ENCODE data around the gene NOS1.

The NOS1 gene

GRCh38 chr12:117165342-117165741 lies 196.1 kb downstream of the NOS1 start:
- no peak for DNase-seq
- TF ChIP-seq GATA1 (IDR thresholded peaks at IDR 0.05; ENCODE audit: low read depth, low read length) = no peak
- no peak for TF ChIP-seq POLR2A (IDR thresholded peaks at IDR 0.05; ENCODE audit: low read length)

DNA sequence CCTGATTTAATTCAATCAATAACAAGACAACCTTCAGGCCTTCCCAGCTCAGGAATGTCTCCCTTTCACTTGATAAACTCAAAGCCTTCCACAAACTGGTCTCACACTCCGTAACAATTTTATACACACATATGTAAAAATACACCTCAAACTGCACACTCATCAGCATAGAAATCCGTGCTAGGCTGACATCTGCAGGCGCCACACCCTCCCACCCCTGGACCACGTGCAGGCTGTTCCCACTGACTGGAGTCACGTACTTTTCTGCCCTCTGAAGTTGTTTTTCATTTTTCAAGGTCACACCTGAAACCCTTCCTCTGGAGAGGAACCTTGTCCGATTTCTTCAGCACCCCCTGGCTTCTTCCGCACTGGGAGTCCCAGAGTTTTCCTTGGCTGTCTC lies 198.8 kb downstream of the NOS1 start:
- TF ChIP-seq POLR2A (IDR thresholded peaks at IDR 0.05; ENCODE audit: low read length) (no peak), GATA1 (IDR thresholded peaks at IDR 0.05; ENCODE audit: low read depth, low read length) (no peak)
- no peak for DNase-seq

DNA sequence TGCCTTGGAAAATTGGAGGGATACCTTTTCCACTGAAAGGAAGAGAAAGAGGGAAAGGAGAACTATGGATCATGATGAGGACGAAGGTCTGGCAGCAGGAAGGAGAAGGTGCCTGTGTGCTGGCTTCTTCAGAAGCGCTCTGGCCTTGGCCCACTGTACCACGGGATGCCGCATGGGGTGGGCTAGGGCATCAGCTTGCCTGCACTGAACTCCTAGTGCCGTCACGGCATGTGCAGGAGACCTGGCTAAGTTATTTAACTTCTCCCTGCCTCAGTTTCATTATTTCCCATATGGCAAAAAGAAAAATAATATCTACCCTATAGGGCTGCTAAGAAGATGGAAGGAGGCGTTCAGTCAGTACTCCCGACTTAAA lies 199.3 kb downstream of the NOS1 start:
- TF ChIP-seq POLR2A (IDR thresholded peaks at IDR 0.05; ENCODE audit: low read length) (no peak), GATA1 (IDR thresholded peaks at IDR 0.05; ENCODE audit: low read depth, low read length) (no peak)
- no peak for DNase-seq

DNA sequence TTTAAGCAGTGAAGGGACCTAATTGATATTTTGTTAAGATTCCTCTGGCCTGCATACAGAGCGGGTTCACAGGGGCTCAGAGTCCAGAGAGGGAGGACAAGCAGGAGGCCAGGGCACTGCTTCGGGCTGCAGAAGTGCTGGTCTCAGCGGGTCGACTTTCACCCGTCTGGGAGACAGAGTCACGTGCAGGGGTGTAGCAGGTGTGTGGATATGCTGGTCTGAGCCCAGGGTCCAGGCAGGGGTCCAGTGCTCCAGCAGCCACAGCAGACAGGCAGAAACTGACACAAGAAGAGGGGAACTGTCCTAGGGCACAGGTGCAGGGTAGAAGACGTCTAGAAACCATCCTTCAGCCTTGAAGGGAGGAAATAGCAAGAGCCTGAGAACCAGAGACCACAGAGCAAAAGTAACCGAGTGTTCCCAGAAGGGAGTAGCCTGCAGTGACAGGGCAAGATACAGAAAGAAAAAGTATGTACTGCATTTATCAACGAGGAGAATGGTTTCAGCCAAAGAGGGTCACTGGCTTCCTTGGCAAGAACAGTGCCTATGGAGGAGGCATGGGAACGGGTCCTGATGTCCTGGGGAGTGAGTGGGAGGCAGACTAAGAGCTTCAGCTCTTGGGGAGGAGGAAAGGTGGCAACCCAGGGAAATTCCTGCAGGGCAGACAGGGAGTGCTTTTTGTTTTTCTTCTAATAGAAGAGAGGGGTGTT lies 199.8 kb downstream of the NOS1 start:
- TF ChIP-seq GATA1 (IDR thresholded peaks at IDR 0.05; ENCODE audit: low read depth, low read length) = no peak
- no peak for TF ChIP-seq POLR2A (IDR thresholded peaks at IDR 0.05; ENCODE audit: low read length)
- no peak for DNase-seq

DNA sequence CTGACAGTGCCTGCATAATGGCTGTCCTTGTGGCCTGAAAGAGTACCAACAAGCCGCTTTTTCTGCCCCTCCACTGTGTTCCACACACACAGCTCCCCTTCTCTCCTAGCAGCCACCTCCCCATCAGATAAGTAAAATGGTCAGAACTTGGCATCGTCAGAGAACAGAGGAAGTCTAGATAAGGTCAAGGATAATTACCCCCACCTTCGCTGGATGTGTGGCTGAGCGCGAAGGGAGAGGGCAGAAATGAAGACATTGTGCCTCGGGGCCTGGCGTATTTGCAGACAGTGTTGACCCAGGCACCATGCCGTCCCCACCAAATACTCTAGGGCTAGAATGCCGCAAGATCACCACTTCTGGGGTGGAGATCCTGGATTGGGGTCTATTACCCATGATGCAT lies 201.8 kb downstream of the NOS1 start:
- DNase-seq = peak in 1 of 2 experiments; percentile 14
- TF ChIP-seq GATA1 (IDR thresholded peaks at IDR 0.05; ENCODE audit: low read depth, low read length) = no peak
- no peak for TF ChIP-seq POLR2A (IDR thresholded peaks at IDR 0.05; ENCODE audit: low read length)

DNA sequence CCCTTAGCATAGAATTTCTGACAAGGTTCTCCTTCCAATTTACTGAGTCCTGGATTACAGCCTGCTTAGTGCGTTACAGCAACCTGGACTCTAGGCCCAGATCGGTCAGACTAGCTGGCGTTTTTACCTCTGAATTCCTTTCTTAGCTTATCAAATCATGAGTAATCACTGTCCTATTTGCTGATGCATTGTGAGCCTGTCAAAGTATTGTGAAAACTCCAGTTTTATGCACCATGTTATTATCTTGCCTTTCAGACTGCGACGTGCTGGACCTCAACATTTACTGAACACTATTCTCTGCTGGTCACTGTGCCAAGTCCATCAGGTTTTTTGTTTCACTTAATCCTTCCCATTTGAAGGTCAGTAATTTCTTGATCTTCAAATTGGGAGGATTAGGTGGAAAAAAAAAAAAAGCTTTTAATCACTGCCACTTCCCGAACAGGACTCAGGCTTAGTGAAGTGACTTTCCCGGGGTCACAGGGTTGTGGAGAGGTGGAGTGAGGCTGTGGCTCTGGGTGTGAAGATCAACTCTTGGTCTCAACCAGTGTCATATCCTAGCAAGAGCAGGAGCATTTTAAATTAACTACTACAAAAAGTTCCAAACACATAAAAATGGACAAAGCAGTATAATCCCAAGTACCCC lies 202.4 kb downstream of the NOS1 start:
- no peak for DNase-seq
- no peak for TF ChIP-seq GATA1 (IDR thresholded peaks at IDR 0.05; ENCODE audit: low read depth, low read length)
- TF ChIP-seq POLR2A (IDR thresholded peaks at IDR 0.05; ENCODE audit: low read length) = no peak

All from erythroblast (primary cell).